HepG2 (cell line): ENCODE data around the gene SRRT. TPM values are rescaled to one million over a fixed set of nuclear protein-coding genes. Genes with fewer than 3 reads are reported as not detected.

Experiments
- BRCA1 ChIP-seq: sonication (generic); formaldehyde crosslinking; IDR thresholded peaks from 2 replicates; pipeline ENCODE4 v1.4.0; 2020; ENCODE audit warnings: missing genetic modification reagents
- CREM ChIP-seq, 2 experiments: sonication (generic) in 1 of 2; formaldehyde crosslinking in 1 of 2; IDR thresholded peaks; 2 replicates each; pipeline versions ENCODE4 v1.4.0 to v1.6.1; 2016 to 2020; ENCODE audit warnings: antibody characterized with exemption in 1 of 2, mild to moderate bottlenecking in 1 of 2, missing genetic modification reagents in 1 of 2
- E2F2 ChIP-seq: sonication (generic); formaldehyde crosslinking; IDR thresholded peaks from 2 replicates; pipeline ENCODE4 v1.4.0; 2020; ENCODE audit warnings: missing genetic modification reagents, borderline replicate concordance
- EZH2 ChIP-seq: conservative IDR thresholded peaks from 2 replicates; pipeline ENCODE4 v1.6.1; 2012; ENCODE audit warnings: mild to moderate bottlenecking, low read depth, low read length, moderate library complexity
- FOXA3 ChIP-seq: IDR thresholded peaks from 2 replicates; pipeline ENCODE4 v1.6.1; 2016; ENCODE audit warnings: missing genetic modification reagents, missing compliant biosample characterization
- HDAC6 ChIP-seq: fragments of 200-600 bp; sonication (generic); IDR thresholded peaks from 2 replicates; pipeline ENCODE4 v1.7.0; 2017; ENCODE audit warnings: mild to moderate bottlenecking, antibody characterized with exemption, low read length, low read depth
- HHEX ChIP-seq: IDR thresholded peaks from 2 replicates; pipeline ENCODE4 v1.6.1; 2016; ENCODE audit warnings: control low read depth
- HIC2 ChIP-seq: sonication (generic); formaldehyde crosslinking; IDR thresholded peaks from 2 replicates; pipeline ENCODE4 v1.9.0; 2022; ENCODE audit warnings: low read depth, missing genetic modification reagents
- HNRNPUL1 ChIP-seq: fragments of 200-400 bp; formaldehyde crosslinking; IDR thresholded peaks from 2 replicates; pipeline ENCODE4 v1.6.1; 2017; ENCODE audit warnings: low read depth, mild to moderate bottlenecking, low read length, moderate library complexity
- MAFK ChIP-seq, 2 experiments: IDR thresholded peaks in 1 of 2; conservative IDR thresholded peaks in 1 of 2; 2 replicates each; pipeline ENCODE4 v1.6.1; 2011; ENCODE audit warnings: improper control_type of control experiment in 2 of 2, low read length in 2 of 2
- MXD4 ChIP-seq: IDR thresholded peaks from 2 replicates; pipeline ENCODE4 v1.6.1; 2016; ENCODE audit warnings: mild to moderate bottlenecking, missing biosample characterization, missing genetic modification reagents
- NRL ChIP-seq: sonication (generic); formaldehyde crosslinking; IDR thresholded peaks from 2 replicates; pipeline ENCODE4 v1.5.0; 2020; ENCODE audit warnings: missing genetic modification reagents, mild to moderate bottlenecking, moderate library complexity, borderline replicate concordance
- RNF219 ChIP-seq: sonication (generic); formaldehyde crosslinking; IDR thresholded peaks from 2 replicates; pipeline ENCODE4 v1.5.0; 2020; ENCODE audit warnings: mild to moderate bottlenecking, missing genetic modification reagents
- STAG1 ChIP-seq: sonication (generic); formaldehyde crosslinking; IDR thresholded peaks from 2 replicates; pipeline ENCODE4 v1.4.0; 2020; ENCODE audit warnings: missing genetic modification reagents
- THAP11 ChIP-seq: IDR thresholded peaks from 2 replicates; pipeline ENCODE4 v1.6.1; 2016; ENCODE audit warnings: missing biosample characterization, missing genetic modification reagents
- ZNF282 ChIP-seq: fragments of 450-650 bp; IDR thresholded peaks from 2 replicates; pipeline ENCODE4 v1.6.1; 2018; ENCODE audit not compliant: partially characterized antibody
- ZNF367 ChIP-seq: sonication (generic); formaldehyde crosslinking; IDR thresholded peaks from 2 replicates; pipeline ENCODE4 v1.4.0; 2020; ENCODE audit warnings: missing genetic modification reagents, borderline replicate concordance
- ZNF639 ChIP-seq: conservative IDR thresholded peaks from 2 replicates; pipeline ENCODE4 v1.6.1; 2018; ENCODE audit warnings: missing genetic modification reagents
- ZNF883 ChIP-seq: sonication (generic); formaldehyde crosslinking; IDR thresholded peaks from 2 replicates; pipeline ENCODE4 v1.5.1; 2020; ENCODE audit warnings: mild to moderate bottlenecking, missing genetic modification reagents; ENCODE audit errors: not compliant biosample characterization
- polyA plus RNA-seq, 8 experiments: library from polyadenylated mRNA; depleted of rRNA in 3 of 8; stranded (reverse) in 7 of 8; unstranded in 1 of 8; fragments of >200 nt; fragmentation: Illumina TruSeq in 4 of 8; extraction: Trizol in 4 of 8; gene quantifications; 2 replicates each; pipeline versions ENCODE4 v1.2.1 to v1.2.3, GENCODE V29; 2011 to 2016; ENCODE audit warnings: low read depth in 4 of 8, missing spikeins in 1 of 8, mixed read lengths in 1 of 8; ENCODE audit not compliant: insufficient read depth in 1 of 8
- total RNA-seq, 5 experiments: library from RNA; depleted of rRNA; stranded (reverse); fragments of >200 nt; fragmentation: Illumina TruSeq; extraction: Trizol; gene quantifications; 2 replicates each; pipeline ENCODE4 v1.2.3, GENCODE V29; 2016; ENCODE audit warnings: low read depth in 1 of 5
- TF ChIP-seq, protein P1 (sequence below): sonication (generic); formaldehyde crosslinking; IDR thresholded peaks from 2 replicates; pipeline ENCODE4 v1.4.0; 2020; ENCODE audit warnings: mild to moderate bottlenecking, missing genetic modification reagents
- TF ChIP-seq, protein P2 (sequence below): sonication (generic); formaldehyde crosslinking; IDR thresholded peaks from 2 replicates; pipeline ENCODE4 v1.5.0; 2020; ENCODE audit warnings: missing genetic modification reagents

The SRRT gene
- total and polyA plus RNA-seq, 2 of the 13 experiments (the other 11 are each of a cell fraction or from before 2014, with no cell fraction given), result 26.2 to 106 TPM

GRCh38 chr7:100852048-100852872 is 22.6 kb upstream of the SRRT start, which contains the start of gene SLC12A9 (continued):
- TF ChIP-seq STAG1 (CRISPR knock-in tag), result peak; percentile 99
- TF ChIP-seq RNF219 (CRISPR knock-in tag), result no peak
- TF ChIP-seq EZH2, result no peak
- no peak for TF ChIP-seq ZNF282
- no peak for TF ChIP-seq THAP11 (CRISPR knock-in tag)
- TF ChIP-seq, protein P1, sequence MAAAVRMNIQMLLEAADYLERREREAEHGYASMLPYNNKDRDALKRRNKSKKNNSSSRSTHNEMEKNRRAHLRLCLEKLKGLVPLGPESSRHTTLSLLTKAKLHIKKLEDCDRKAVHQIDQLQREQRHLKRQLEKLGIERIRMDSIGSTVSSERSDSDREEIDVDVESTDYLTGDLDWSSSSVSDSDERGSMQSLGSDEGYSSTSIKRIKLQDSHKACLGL (CRISPR knock-in tag), result peak; percentile 99; the same call in 1 of the 2 replicates
- no peak for TF ChIP-seq ZNF367
- TF ChIP-seq MAFK (conservative IDR thresholded peaks at IDR 0.05 in 1 of 2, IDR thresholded peaks at IDR 0.05 in 1 of 2; ENCODE audit: low read length in 2 of 2), result no peak
- no peak for TF ChIP-seq FOXA3
- TF ChIP-seq CREM (IDR thresholded peaks at IDR 0.05), result no peak
- no peak for TF ChIP-seq CREM (CRISPR knock-in tag; IDR thresholded peaks at IDR 0.05)
- TF ChIP-seq NRL (CRISPR knock-in tag), result no peak; the same call in 1 of the 2 replicates
- TF ChIP-seq, protein P2, sequence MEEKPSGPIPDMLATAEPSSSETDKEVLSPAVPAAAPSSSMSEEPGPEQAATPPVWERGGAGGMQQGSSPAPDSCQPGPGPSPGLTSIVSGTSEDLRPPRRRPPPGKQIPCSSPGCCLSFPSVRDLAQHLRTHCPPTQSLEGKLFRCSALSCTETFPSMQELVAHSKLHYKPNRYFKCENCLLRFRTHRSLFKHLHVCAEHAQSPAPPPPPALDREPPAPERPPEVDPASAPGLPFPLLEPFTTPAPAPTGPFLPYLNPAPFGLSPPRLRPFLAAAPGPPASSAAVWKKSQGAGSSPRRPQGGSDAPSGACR, result 0 out of 2 replicates have a peak, but pooled peaks have one; percentile 13
- no peak for TF ChIP-seq ZNF639 (CRISPR knock-in tag)
- no peak for TF ChIP-seq HHEX (CRISPR knock-in tag)
- peak; percentile 56; the same call in 1 of the 2 replicates for TF ChIP-seq BRCA1 (CRISPR knock-in tag)
- TF ChIP-seq HNRNPUL1, result no peak
- TF ChIP-seq MXD4, result peak; percentile 99
- no peak for TF ChIP-seq HDAC6
- peak; percentile 62 for TF ChIP-seq ZNF883 (CRISPR knock-in tag)
- TF ChIP-seq E2F2, result no peak
- TF ChIP-seq HIC2, result no peak
